Activated naive CD8-positive, alpha-beta T cell treated with anti-CD3 and anti-CD28 coated beads, Interleukin-2, amount 50 U/mL, for 16 hours (primary cell): ENCODE measurements around the gene UBA52.
"Not testable (repeated sequence)": the region's sequence is repeated elsewhere in the genome, so short reads cannot be mapped to it uniquely, and the experiment has no call there.

ENCODE experiments used
- DNase-seq: peaks from one replicate; pipeline ENCODE4 v3.0.0-alpha.2; 2020; ENCODE audit warnings: low read depth, low spot score

The UBA52 gene

DNA sequence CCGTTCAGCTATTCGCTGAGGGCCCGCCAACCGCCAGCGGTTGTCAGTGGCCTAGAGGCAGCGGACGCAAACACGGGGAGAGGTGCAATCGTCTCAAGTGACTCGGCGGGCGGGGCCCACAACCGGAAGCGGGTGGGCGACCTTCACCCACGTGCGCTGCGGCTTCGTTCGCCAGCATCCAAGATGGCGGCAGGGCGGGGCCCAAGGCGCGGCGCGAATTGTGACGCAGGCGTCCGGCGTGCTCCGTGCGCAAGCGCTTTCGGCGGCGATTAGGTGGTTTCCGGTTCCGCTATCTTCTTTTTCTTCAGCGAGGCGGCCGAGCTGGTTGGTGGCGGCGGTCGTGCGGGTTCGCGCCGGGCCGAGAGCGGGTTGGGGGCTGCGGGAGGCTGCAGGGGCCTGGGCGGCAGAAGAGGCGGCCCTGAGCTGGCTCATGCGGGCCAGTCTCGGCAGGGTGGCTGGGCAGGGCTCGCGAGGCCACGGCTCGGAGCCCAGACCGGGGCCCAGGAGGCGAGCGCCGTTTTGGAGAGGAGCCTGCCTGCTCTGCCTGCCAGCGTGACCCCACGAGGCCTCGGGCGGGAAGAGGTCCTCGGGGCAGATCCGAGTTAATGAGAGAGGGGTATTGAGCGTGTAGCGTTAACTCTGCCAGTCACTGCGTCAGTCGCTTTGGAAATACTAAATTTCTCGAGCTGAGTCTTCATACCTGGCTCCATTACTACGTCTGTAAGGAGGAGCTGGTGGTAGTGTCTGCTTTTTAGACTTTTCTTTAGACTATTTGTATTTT is at the start of gene UBA52:
TSS of gene UBA52 (plus strand) at position 294 of the 781 bp plus-strand sequence. CDS start 1,444 bp downstream, outside the sequence.
- DNase-seq = peak; percentile 97

DNA sequence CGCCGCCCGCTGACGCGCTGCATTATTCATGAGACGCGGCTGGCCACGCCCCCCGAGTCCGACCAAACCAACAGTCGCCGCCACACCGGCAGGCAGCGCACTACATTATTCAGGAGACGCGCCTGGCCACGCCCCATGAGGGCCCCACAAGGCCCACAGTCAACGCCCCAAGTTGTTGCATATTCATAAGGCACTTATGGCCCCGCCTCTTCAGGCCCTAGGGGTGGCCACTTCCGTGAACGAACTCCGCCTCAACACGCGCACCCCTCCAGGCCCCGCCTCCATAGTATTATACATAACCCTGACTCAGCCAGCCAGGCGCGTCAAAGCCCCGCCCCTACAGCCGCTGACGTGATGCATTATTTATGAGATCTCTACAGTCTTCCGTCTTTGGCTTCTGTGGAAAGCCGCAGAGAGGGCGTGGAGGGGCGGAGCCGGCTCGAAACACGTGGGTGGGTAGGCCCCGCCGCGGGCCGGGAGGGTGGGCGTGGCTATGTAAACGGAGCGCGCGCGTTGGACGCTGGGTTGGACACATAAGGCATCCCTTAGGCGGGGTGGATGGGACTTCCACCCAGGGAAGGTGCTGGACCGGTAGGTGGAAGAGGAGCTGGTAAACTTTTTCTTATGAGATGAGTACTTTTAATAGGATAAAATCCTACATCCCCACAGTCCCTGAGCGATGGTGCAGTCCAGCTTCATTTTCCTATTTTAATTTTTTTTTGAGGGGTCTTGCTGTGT is 49.4 kb upstream of the UBA52 start:
- DNase-seq = peak; percentile 100

- not testable (repeated sequence) for DNase-seq
Observed at GRCh38 chr19:18522862-18523440, 48.7 kb upstream of the UBA52 start.

- no peak for DNase-seq
Observed at GRCh38 chr19:18523841-18524240, 47.8 kb upstream of the UBA52 start.

GRCh38 chr19:18526316-18526715 is 45.3 kb upstream of the UBA52 start:
- no peak for DNase-seq

GRCh38 chr19:18529782-18530181 is 41.9 kb upstream of the UBA52 start:
- no peak for DNase-seq

DNA sequence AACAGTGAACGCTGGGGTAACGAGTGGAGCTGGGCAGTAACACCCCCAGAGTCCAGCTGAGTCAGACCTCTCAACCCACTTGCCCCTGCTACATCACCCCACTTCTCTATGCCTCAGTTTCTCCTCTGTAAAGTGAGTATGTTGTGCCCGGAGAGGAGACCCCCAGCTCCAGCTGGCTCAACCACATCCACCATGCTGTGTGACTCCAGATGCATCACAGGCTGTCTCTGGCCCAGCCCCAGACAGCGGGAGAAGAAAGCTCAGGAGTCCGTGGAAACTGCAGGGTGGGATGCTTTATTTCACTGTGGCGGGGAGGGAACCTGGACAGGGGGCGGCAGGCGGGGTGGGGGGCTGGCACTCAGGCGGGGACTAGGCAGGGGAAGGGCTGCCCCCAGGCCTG is 40.2 kb upstream of the UBA52 start:
- DNase-seq = no peak

- DNase-seq = no peak
Observed at GRCh38 chr19:18532168-18532890, 39.3 kb upstream of the UBA52 start.

DNA sequence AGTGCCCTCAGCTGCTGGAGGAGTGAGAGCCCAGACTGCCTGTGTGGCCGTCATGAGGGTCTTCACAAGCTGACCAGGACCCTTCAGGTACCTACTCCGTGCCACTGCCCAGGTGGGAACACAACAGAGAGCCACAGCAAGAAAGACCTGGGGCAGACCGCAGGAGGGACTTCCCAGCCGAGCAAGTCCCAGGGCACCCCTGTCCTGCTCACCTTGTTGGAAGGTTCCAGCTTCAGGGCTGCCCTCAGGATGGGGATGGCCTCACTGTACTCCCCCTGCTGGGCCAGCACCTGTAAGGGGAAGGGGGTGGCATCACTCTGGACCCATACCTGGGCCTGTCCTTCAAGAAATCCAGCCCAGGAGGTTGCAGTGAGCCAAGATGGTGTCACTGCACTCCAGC is 38.6 kb upstream of the UBA52 start:
- no peak for DNase-seq

GRCh38 chr19:18536475-18536874 is 35.2 kb upstream of the UBA52 start:
- no peak for DNase-seq

DNA sequence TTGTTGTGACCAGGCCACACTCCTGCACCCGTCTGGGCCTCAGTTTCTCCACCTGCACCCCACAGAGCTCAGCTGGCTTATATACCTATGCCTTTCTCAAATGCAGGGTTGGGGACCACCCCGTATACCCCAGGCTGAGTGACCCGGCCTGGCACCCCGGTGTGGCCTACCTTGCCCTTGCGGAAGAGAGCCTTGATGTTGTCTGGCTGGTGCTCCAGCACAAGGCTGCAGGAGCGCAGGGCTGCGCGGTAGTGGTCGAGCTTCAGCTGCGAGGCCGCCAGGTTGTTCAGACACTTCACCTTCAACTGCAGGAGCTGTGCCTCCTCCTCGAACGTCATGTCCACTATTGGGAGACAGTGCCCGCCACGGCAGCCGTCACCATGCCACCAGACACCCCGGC is 34.2 kb upstream of the UBA52 start:
- DNase-seq = no peak

DNA sequence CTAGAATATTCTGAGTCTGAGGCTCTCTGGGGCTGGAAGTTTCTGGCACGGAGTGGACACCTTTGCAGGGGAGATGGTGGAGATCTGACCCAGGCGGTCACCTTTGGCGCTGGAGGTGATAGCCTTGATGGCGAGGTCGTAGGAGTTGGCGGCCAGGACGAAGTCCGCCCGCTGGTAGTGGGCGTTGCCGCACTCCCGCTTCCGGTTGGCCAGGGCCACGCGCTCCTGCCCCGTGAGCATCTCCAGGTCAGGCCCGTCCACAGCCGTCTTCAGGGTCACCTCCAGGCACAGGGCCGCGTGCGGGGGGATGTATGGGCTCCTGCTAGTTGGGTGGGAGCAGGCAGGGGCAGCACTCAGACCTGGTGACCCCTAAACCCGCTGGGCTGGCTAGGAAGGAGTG is 33.5 kb upstream of the UBA52 start:
- no peak for DNase-seq

GRCh38 chr19:18539372-18539771 is 32.3 kb upstream of the UBA52 start:
- DNase-seq = no peak

GRCh38 chr19:18540200-18540599 is 31.5 kb upstream of the UBA52 start:
- DNase-seq = not testable (repeated sequence)

DNA sequence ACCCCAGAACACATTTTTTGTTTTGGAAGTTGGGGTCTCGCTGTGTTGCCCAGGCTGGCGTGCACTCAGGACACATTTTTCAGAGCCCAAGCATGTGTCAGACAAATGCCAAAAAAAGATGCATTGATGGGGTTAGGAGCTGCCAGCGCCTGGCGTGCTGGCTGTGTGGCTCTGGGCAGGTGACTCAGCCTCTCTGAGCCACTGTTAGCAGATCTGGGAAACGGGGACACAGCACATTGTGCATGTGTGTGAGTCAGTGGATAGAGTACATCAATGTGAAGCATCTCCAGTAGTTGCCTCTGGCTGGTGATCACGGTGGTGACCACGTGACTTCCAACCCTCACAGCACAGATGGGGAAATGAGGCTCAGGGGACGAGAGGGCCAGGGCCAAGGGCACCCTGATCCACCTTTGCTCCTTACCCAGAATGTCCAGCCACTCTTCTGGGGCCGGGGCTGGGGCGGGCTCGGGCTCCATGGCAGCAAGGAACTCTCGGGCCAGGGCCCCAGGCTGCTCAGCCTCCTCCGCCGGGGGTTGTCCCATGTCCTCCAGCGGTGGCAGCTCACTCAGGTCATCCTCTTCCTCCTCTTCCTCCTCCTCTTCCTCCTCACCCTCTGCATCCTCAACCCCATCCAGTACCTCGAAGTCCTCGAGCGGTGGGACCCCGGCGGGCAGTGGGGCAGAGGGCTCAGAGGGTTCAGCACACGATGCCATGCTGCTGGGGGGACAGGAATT is 30.2 kb upstream of the UBA52 start:
- no peak for DNase-seq

GRCh38 chr19:18541992-18542940 is 29.4 kb upstream of the UBA52 start:
- no peak for DNase-seq

- DNase-seq = peak; percentile 91
Observed at GRCh38 chr19:18542941-18543813, 28.5 kb upstream of the UBA52 start, which contains the start of gene FKBP8. FKBP8 (minus strand) TSS chr19:18543573; CDS start chr19:18541970, 1,603 bp downstream.

DNA sequence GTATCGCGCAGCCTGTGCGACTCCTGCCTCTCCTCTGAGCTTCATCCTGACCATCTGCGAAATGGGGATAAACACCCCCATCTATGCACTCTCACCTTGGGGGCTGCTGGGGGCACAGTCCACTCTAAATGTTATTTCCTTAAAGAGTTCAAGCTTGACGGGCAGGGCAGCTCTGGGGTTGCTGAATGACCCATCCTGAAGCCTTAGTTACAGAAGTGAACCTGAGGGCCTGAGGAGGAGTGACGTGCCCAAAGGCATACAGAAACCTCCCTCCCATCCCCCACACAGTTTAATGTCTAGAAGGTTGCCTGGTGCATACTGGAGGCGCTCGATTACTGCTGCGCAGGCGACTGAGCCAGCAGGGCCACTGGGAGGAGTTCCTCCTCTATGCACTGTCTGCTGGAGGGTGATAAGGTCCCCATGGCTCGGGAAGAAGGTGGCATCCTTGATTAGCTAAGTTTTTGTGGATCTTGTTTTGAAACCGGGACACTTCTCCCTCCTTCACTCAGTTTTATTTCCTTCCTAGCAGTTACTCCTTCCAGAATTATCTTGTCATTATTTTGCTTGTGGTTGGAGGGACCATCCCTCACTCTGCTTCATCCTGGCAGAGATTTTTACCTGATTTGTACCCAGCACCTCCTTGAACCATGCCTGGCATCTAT is 27.7 kb upstream of the UBA52 start:
- no peak for DNase-seq
